A673 (cell line): ENCODE data around the gene APEH.

ENCODE experiments used
- CTCF ChIP-seq: fragments of 300-800, 200-600 bp; sonication (generic); conservative IDR thresholded peaks from 2 replicates; pipeline ENCODE4 v1.5.1; 2017; ENCODE audit warnings: low read depth, mild to moderate bottlenecking, antibody characterized with exemption, low read length, moderate library complexity, mixed read lengths
- EZH2 ChIP-seq: fragments of 200-600 bp; sonication (generic); IDR thresholded peaks from 2 replicates; pipeline ENCODE4 v1.6.1; 2017; ENCODE audit warnings: borderline replicate concordance, low read depth, mild to moderate bottlenecking, mixed read lengths, antibody characterized with exemption, low read length; ENCODE audit not compliant: poor library complexity, severe bottlenecking

GRCh38 chr3:49717211-49717958 is 43.2 kb downstream of the APEH start:
- no peak for TF ChIP-seq EZH2
- no peak for TF ChIP-seq CTCF
